ENCODE data around the gene SAMD4A.

GRCh38 chr14:54777395-54777794 lies 210.5 kb downstream of the SAMD4A start:
- TF ChIP-seq CTCF (conservative IDR thresholded peaks at IDR 0.05 in 1 of 2, IDR thresholded peaks at IDR 0.05 in 1 of 2; ENCODE audit: low read depth in 1 of 2, low read length in 2 of 2) = no peak
- no peak for TF ChIP-seq EZH2 (IDR thresholded peaks at IDR 0.05; ENCODE audit: low read length, missing control alignments)

Data from fibroblast of lung (primary cell).